Effector memory CD4-positive, alpha-beta T cell (primary cell): Measurements from ENCODE around the gene PADI1.
"Not testable (repeated sequence)": the region's sequence is repeated elsewhere in the genome, so short reads cannot be mapped to it uniquely, and the experiment has no call there.

Experiments
- DNase-seq, 3 donors: peaks; one replicate each; pipeline ENCODE4 v3.0.0-alpha.2; 2020
- H3K27ac ChIP-seq: 2 replicates; pipeline ENCODE4 v1.7.0; 2013; ENCODE audit warnings: mild to moderate bottlenecking, low read length, moderate library complexity; ENCODE audit not compliant: insufficient read depth, poor library complexity, severe bottlenecking
- H3K27me3 ChIP-seq: replicated peaks from 2 replicates; pipeline ENCODE4 v1.7.0; 2013; ENCODE audit warnings: mild to moderate bottlenecking, low read length; ENCODE audit not compliant: insufficient read depth, control insufficient read depth, poor library complexity, severe bottlenecking
- H3K36me3 ChIP-seq: 2 replicates; pipeline ENCODE4 v1.7.0; 2013; ENCODE audit warnings: mild to moderate bottlenecking, low read length, moderate library complexity; ENCODE audit not compliant: control insufficient read depth, insufficient read depth
- H3K4me1 ChIP-seq: 2 replicates; pipeline ENCODE4 v1.7.0; 2013; ENCODE audit warnings: low read length, mild to moderate bottlenecking; ENCODE audit not compliant: control insufficient read depth, insufficient read depth, poor library complexity, severe bottlenecking
- H3K4me3 ChIP-seq: 2 replicates; pipeline ENCODE4 v1.7.0; 2013; ENCODE audit warnings: low read length, low read depth, mild to moderate bottlenecking; ENCODE audit not compliant: insufficient read depth, poor library complexity, severe bottlenecking
- H3K9me3 ChIP-seq: 2 replicates; pipeline ENCODE4 v1.7.0; 2013; ENCODE audit warnings: mild to moderate bottlenecking, low read length, moderate library complexity; ENCODE audit not compliant: control insufficient read depth

Gene PADI1

DNA sequence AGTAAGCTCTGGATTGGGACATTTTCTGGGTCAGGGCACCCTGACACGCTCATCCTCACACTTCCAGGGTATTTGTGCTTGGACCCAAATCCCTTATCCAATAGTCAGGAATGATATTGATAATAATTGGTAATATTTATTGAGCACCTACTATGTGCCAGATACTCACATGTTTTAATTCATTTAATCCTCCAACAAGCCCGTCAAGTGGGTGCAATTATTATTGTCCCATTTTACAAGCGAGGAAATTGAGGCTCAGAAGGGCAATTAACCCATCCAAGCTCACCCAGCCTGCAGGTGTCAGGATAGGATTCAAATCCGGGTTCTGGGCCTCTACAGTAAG is 32.6 kb downstream of the PADI1 start:
- Histone ChIP-seq H3K36me3 (no peaks in the 10 kb centered on the region), H3K4me1 (no peaks in the 10 kb centered on the region), H3K27me3 (no peaks in the 10 kb centered on the region), H3K9me3 (no peaks in the 10 kb centered on the region), H3K27ac (no peak overlapping the region), H3K4me3 (no peak overlapping the region)
- no peak for DNase-seq

GRCh38 chr1:17239420-17239819 is 34.5 kb downstream of the PADI1 start:
- H3K36me3 ChIP-seq = no peaks in the 10 kb centered on the region
- no peak overlapping the region for H3K27ac ChIP-seq
- no peaks in the 10 kb centered on the region for H3K9me3 ChIP-seq
- H3K27me3 ChIP-seq = no peaks in the 10 kb centered on the region
- no peaks in the 10 kb centered on the region for H3K4me1 ChIP-seq
- no peak overlapping the region for H3K4me3 ChIP-seq
- no peak for DNase-seq

DNA sequence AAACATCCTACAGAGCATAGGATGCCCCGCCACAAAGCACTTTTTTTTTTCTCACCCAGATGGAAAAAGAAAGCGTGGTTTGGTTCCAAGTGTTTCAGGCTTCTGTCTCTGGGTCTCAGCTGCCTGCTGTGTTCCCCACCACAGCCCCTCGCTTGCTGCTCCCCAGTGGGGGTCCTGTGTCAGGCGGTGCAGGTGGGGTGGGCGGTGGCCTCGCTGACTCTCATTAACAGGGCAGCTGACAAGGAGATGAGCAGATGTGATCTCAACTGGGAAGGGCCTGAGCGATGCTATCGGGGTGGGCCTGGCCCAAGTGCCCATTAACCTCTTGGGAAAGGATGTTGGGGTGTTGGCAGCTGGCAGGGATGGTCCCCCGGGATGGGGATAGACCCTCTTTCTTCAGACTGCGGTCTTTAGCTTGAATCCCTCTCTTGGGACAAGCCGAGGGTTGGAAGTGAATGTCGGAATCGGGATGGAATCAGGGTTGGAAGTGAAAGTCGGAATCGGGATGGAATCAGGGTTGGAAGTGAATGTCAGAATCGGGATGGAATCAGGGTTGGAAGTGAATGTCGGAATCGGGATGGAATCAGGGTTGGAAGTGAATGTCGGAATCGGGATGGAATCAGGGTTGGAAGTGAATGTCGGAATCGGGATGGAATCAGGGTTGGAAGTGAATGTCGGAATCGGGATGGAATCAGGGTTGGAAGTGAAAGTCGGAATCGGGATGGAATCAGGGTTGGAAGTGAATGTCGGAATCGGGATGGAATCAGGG is 36.3 kb downstream of the PADI1 start:
- H3K27me3 ChIP-seq, DNase-seq, H3K9me3 ChIP-seq, H3K27ac ChIP-seq, H3K4me1 ChIP-seq, H3K4me3 ChIP-seq, H3K36me3 ChIP-seq: not testable (repeated sequence)

DNA sequence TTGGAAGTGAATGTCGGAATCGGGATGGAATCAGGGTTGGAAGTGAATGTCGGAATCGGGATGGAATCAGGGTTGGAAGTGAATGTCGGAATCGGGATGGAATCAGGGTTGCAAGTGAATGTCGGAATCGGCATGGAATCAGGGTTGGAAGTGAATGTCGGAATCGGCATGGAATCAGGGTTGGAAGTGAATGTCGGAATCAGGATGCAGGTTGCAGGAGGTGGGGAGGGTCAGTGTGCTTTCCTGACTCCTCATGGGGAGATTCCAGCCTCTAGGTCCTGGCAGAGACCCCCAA is 36.8 kb downstream of the PADI1 start:
- H3K4me3 ChIP-seq, H3K9me3 ChIP-seq: not testable (repeated sequence)

DNA sequence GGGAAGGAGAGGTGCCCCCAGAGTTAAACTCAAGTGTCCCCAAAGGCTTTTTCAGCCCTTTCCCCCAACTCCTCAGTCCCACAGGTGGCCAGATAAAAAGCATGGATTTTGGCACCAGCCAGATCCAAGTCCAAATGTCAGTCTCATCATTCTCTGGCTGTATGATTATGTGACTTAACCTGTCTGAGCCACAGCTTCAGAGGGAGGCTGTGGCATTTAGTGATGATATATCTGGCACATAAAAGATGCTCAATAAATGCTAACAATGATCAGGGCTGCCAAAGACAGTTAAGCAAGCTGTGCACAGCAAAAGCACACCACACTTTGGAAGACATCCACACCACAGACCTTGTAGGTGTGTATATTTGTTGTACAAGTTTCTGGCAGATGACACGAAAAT is 38.3 kb downstream of the PADI1 start:
- H3K27ac ChIP-seq = no peak overlapping the region
- no peaks in the 10 kb centered on the region for H3K36me3 ChIP-seq
- no peaks in the 10 kb centered on the region for H3K4me1 ChIP-seq
- no peak overlapping the region for H3K4me3 ChIP-seq
- no peak for DNase-seq
- no peaks in the 10 kb centered on the region for H3K27me3 ChIP-seq
- no peaks in the 10 kb centered on the region for H3K9me3 ChIP-seq

More for the DNA sequence above, 36.8 kb downstream of the PADI1 start:
- H3K36me3 ChIP-seq, DNase-seq, H3K27me3 ChIP-seq, H3K27ac ChIP-seq, H3K4me1 ChIP-seq: not testable (repeated sequence)

- Histone ChIP-seq H3K27me3 (no peaks in the 10 kb centered on the region), H3K4me1 (no peaks in the 10 kb centered on the region), H3K4me3 (no peak overlapping the region), H3K36me3 (no peaks in the 10 kb centered on the region), H3K27ac (no peak overlapping the region), H3K9me3 (no peaks in the 10 kb centered on the region)
- DNase-seq = no peak
Observed at GRCh38 chr1:17244821-17245740, 40.2 kb downstream of the PADI1 start.

DNA sequence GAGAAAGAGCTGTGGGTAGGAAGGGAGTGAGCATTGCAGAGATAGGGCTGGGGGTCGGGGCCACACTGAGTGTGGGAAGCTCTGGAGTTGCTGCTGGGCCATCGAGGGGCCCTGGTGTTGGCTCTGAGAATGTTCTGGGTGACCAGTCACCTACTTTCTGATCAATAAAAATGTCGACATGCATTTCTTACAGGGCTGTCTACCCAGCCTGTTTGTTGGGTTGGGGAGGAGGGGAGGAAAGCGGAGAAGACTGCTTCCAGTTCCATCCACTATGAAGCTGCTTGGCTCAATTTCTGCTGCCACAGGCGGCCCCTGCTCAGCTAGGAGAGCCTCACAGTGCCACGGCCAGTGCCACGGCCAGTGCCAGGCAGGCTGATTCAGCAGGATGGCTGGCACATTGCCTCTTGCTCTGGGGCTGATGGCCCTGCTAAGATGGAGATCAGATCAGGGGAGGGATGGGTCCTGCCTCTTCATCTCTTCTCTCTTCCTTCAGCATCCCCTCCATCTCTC is 40.9 kb downstream of the PADI1 start:
- Histone ChIP-seq H3K4me1 (no peaks in the 10 kb centered on the region), H3K36me3 (no peaks in the 10 kb centered on the region), H3K4me3 (no peak overlapping the region), H3K27ac (no peak overlapping the region), H3K27me3 (no peaks in the 10 kb centered on the region), H3K9me3 (no peaks in the 10 kb centered on the region)
- no peak for DNase-seq

GRCh38 chr1:17246971-17247370 is 42.0 kb downstream of the PADI1 start:
- H3K4me1 ChIP-seq = no peaks in the 10 kb centered on the region
- H3K9me3 ChIP-seq = no peaks in the 10 kb centered on the region
- no peak for DNase-seq
- H3K36me3 ChIP-seq = no peaks in the 10 kb centered on the region
- no peak overlapping the region for H3K4me3 ChIP-seq
- no peaks in the 10 kb centered on the region for H3K27me3 ChIP-seq
- H3K27ac ChIP-seq = no peak overlapping the region

DNA sequence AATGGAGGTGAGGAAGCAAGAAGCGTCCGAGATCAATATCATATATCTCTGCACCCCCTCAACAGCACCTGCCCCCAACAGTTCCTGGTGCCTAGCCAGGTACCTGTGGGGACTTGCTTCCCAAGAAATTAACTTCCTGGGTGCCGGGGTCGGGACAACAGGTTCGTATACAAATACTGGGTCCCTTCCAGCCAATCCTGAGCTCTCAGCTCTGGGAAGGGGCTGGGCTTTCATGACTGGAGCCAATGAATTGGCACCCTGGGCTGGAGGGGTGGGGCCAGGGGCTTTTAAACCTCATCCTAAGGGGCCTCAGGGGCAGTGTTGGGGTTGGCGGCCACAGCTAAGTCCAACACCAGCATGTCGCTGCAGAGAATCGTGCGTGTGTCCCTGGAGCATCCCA is 43.9 kb downstream of the PADI1 start, which contains the start of gene PADI3:
TSS of gene PADI3 (plus strand) at position 318 of the 400 bp plus-strand sequence. CDS start at position 358, 40 bp downstream.
- Histone ChIP-seq H3K36me3 (no peaks in the 10 kb centered on the region), H3K27ac (no peak within 1 kb of the TSS), H3K4me3 (no peak within 1 kb of the TSS), H3K27me3 (no peaks in the 10 kb centered on the region), H3K4me1 (no peaks in the 10 kb centered on the region), H3K9me3 (no peaks in the 10 kb centered on the region)
- no peak for DNase-seq

DNA sequence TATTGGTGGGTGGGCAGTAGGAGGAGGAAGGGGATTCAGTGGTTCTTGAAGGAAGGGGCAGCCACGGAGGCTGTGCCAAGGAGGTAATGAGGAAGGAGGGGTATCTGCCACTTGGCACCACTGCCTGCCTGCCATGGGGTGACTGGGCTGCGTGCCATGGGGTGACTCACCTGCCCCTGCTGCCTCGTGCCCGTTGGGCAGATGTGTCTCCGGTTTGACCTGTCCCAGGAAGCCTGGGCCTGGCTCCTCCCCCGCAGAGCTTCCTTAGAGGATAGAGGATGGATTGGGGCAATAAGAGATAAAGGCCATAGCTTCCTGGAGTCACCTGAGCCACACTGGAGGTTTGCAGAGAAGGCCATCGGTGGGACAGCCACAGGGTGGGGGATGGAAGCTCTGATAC is 45.7 kb downstream of the PADI1 start:
- Histone ChIP-seq H3K4me3 (no peak overlapping the region), H3K27ac (no peak overlapping the region), H3K36me3 (no peaks in the 10 kb centered on the region), H3K9me3 (no peaks in the 10 kb centered on the region), H3K4me1 (no peaks in the 10 kb centered on the region), H3K27me3 (no peaks in the 10 kb centered on the region)
- no peak for DNase-seq
